Neural crest cell (in vitro differentiated cells): ENCODE measurements around the gene DNAJC15. TPM values are rescaled to one million over a fixed set of nuclear protein-coding genes. Genes with fewer than 3 reads are reported as not detected.

Source experiments
- DNase-seq: peaks from one replicate; pipeline ENCODE4 v3.0.0; 2021; ENCODE audit warnings: low read depth, mixed read lengths, low spot score
- H3K27ac Mint-ChIP-seq: one replicate; pipeline ENCODE4 v1.8.0; 2021; ENCODE audit warnings: mild to moderate bottlenecking, mixed read lengths; ENCODE audit not compliant: unreplicated experiment
- H3K27me3 Mint-ChIP-seq: 2 replicates; pipeline ENCODE4 v1.8.0; 2021; ENCODE audit warnings: low read depth, mild to moderate bottlenecking, mixed read lengths
- H3K36me3 Mint-ChIP-seq: 2 replicates; pipeline ENCODE4 v1.8.0; 2021; ENCODE audit warnings: low read depth, mild to moderate bottlenecking, mixed read lengths
- H3K4me1 Mint-ChIP-seq: 2 replicates; pipeline ENCODE4 v1.8.0; 2021; ENCODE audit warnings: mixed read lengths
- H3K4me3 Mint-ChIP-seq: one replicate; pipeline ENCODE4 v1.8.0; 2021; ENCODE audit warnings: mild to moderate bottlenecking, mixed read lengths
- H3K9me3 Mint-ChIP-seq: 2 replicates; pipeline ENCODE4 v1.8.0; 2021; ENCODE audit warnings: mixed read lengths
- CTCF ChIP-seq: fragments of 200-600 bp; sonication (generic); conservative IDR thresholded peaks from 2 replicates; pipeline ENCODE4 v1.5.0; 2021; ENCODE audit warnings: antibody characterized with exemption, mild to moderate bottlenecking
- total RNA-seq: library from RNA; stranded (reverse); gene quantifications from 2 replicates; pipeline ENCODE4 v1.2.1, GENCODE V29; 2021

Gene DNAJC15
- total RNA-seq, 1 donor from 2014 or later: 14.7 TPM

- DNase-seq: no peak
- Mint-ChIP-seq H3K27me3 (no peaks in the 10 kb centered on the region), H3K9me3 (no peaks in the 10 kb centered on the region), H3K4me3 (no peak overlapping the region), H3K36me3 (no peaks in the 10 kb centered on the region), H3K4me1 (peaks cover 7% of the 10 kb centered on the region), H3K27ac (no peak overlapping the region)
- TF ChIP-seq CTCF: no peak
These were observed 111.5 kb downstream of the DNAJC15 start for GRCh38 chr13:43134868-43135267.

- Mint-ChIP-seq H3K9me3 (no peaks in the 10 kb centered on the region), H3K27me3 (no peaks in the 10 kb centered on the region), H3K4me3 (no peak overlapping the region), H3K4me1 (peaks cover 7% of the 10 kb centered on the region), H3K27ac (no peak overlapping the region), H3K36me3 (no peaks in the 10 kb centered on the region)
- DNase-seq: no peak
- TF ChIP-seq CTCF: no peak
These were observed 112.1 kb downstream of the DNAJC15 start for GRCh38 chr13:43135516-43135915.

- H3K4me1 Mint-ChIP-seq: peaks cover 7% of the 10 kb centered on the region
- no peak for DNase-seq
These were observed 113.7 kb downstream of the DNAJC15 start for GRCh38 chr13:43136920-43137575.

GRCh38 chr13:43139211-43139610 lies 115.8 kb downstream of the DNAJC15 start:
- no peaks in the 10 kb centered on the region for H3K36me3 Mint-ChIP-seq
- H3K4me3 Mint-ChIP-seq: no peak overlapping the region
- no peak overlapping the region for H3K27ac Mint-ChIP-seq
- no peaks in the 10 kb centered on the region for H3K27me3 Mint-ChIP-seq
- no peaks in the 10 kb centered on the region for H3K9me3 Mint-ChIP-seq
- TF ChIP-seq CTCF: no peak
- peaks cover 7% of the 10 kb centered on the region for H3K4me1 Mint-ChIP-seq
- DNase-seq: no peak

More at GRCh38 chr13:43136920-43137575, 113.7 kb downstream of the DNAJC15 start:
- no peaks in the 10 kb centered on the region for H3K27me3 Mint-ChIP-seq
- H3K9me3 Mint-ChIP-seq: no peaks in the 10 kb centered on the region
- no peak overlapping the region for H3K4me3 Mint-ChIP-seq
- H3K27ac Mint-ChIP-seq: no peak overlapping the region
- no peak for TF ChIP-seq CTCF
- H3K36me3 Mint-ChIP-seq: no peaks in the 10 kb centered on the region

- no peaks in the 10 kb centered on the region for H3K9me3 Mint-ChIP-seq
- no peaks in the 10 kb centered on the region for H3K27me3 Mint-ChIP-seq
- peaks cover 7% of the 10 kb centered on the region for H3K4me1 Mint-ChIP-seq
- H3K36me3 Mint-ChIP-seq: no peaks in the 10 kb centered on the region
- H3K27ac Mint-ChIP-seq: no peak overlapping the region
- no peak for DNase-seq
- TF ChIP-seq CTCF: no peak
- no peak overlapping the region for H3K4me3 Mint-ChIP-seq
These were observed 116.5 kb downstream of the DNAJC15 start for GRCh38 chr13:43139921-43140320.
